Stimulated activated CD8-positive, alpha-beta memory T cell treated with anti-CD3 and anti-CD28 coated beads, Interleukin-15, amount 100 ng/mL, for 1 hour (primary cell): ENCODE measurements around the gene CA10.

Experiments
- DNase-seq: peaks from one replicate; pipeline ENCODE4 v3.0.0-alpha.2; 2020; ENCODE audit warnings: low read depth

CA10 gene

DNA sequence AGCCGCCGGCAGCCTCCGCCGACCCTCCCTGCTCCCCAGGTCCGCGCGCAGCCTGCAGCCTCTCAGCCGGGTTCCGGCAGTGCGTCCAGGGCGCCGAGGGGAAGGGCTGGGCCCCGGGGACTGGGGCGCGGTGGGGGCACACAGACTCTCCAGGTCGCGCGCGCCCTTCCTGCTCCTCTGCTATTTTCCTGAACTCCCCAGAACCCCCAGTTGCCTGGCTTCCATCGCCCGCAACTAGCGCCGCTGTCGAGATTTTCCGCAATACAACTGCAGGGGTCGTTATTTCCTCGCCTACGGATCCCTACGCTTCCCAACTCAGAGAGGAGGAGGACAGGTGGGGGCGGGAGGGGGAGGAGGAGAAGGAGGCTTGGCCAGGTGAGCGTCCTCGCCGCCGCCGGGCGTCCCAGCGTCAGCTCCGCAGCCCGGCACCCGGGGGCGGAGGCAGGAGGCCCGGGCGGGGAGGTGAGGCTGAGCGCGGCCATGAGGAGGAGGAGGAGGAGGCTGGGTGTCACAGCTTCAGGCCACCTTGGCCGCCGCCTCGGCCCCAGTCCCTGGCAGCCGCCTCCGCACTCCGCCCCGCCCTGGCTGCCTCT is at the start of gene CA10:
Gene CA10 (minus strand): TSS at position 265 of the 593 bp plus-strand sequence.
- DNase-seq: no peak

DNA sequence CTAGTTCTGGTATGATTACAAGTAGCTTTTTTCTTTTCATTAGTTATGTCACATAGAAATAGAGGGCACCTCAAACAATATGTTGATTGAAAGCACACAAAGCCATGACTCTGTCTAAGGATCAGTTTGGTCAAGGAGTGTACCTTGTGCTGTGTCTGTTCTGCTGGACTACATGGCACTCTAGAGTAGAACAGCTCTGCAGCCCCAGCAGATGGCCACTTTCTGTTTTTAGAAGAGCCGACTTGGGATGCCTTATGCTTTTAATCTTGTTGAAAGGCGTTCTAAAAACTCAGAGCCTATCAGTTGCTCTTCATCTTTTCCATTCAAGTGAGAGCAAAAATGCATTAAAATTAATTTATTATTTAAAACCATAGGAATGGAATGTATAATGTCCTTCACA is 49.3 kb upstream of the CA10 start:
- DNase-seq: no peak

DNA sequence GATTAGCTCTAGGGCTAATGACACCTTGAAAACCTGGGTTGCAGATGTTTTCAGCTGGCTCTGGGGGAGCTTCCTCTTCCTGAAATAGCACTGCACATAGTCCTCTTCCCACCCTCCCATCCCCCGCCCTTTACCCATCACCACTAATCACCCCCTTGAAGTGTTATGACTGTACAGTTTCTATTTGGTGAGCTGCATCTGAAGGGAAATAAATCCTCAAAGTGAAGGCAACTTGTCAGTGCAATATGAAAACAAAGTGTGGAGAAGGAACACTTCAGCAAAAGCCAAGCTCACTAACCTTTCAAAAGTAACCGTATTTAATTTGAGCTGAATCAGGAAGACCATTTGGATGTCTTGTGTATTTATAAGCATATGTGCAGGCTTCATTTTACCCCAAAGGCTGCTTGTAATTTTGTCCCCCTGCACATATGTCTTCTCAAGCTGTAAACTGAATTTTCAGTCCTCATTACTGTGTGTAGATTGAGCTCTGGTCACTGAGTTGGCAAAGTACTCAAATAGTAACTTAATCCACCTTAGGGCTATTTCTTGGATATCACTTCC is 44.1 kb upstream of the CA10 start:
- DNase-seq: no peak

GRCh38 chr17:52201767-52202519 is 43.4 kb upstream of the CA10 start:
- no peak for DNase-seq

- no peak for DNase-seq
These were observed 33.0 kb upstream of the CA10 start for GRCh38 chr17:52191491-52191890.

DNA sequence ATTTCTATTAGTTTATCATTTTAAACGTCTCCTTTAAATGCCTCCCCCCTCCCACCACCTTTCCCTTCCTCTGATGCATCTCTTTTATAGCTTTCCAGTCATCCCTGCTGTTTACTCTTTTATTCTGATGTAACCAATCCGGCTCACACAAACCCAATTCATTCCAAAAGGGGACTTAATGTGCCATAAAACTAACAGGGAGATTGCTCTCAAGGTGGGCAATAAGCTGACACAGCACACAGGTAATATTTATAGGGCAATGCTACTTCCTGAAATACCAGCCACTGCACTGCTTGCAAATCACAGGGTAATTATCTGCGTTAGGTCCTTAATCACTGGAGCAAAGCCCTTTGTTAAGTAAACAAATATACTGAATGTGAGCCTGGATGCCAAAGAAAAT is 23.3 kb upstream of the CA10 start:
- DNase-seq: no peak

DNA sequence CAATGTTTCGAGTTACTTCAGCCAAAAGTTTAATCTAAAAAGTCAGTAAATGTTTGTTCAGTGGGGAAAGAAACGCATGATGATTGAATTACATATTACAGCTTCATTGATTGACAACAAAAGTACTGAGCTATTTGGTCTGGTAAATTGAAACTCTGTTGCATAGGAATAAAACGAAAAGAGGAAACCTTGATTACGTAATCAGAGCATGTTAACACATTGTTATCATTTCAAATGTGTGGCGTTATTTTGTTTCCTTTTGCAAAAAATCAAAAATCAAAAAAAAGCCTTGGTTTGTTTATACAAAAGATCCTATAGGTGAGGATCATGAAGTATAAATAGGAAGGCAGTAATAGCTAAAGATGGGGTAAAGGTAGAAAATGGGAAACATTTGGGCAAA is 19.5 kb upstream of the CA10 start:
- DNase-seq: no peak

DNA sequence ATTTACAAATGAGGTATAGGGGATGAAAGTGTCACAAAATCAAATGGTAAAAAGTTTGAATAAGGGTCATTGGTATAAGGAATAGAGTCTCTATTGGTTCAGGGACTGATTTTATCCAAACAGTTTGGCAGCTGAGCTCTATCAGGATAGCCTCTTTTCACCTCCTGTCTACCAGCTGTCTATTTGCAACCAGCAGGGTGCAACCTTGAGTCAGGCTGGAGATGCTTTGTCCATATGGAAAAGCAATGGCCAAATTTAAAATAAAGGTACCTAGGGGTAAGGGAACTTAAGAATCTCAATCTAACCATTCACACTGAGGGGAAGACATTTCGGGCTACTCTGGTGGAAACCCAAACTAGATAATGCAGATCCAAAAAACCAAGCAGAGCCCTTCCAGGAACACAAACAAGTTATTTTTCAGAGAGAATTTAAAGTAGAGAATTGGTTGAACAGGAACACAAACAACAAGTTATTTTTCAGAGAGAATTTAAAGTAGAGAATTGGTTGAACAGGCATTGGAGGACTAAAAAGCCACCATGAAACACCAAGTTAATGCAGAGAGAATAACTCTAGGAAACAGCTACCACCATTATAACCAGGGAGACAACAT is 12.6 kb upstream of the CA10 start:
- DNase-seq: no peak

DNA sequence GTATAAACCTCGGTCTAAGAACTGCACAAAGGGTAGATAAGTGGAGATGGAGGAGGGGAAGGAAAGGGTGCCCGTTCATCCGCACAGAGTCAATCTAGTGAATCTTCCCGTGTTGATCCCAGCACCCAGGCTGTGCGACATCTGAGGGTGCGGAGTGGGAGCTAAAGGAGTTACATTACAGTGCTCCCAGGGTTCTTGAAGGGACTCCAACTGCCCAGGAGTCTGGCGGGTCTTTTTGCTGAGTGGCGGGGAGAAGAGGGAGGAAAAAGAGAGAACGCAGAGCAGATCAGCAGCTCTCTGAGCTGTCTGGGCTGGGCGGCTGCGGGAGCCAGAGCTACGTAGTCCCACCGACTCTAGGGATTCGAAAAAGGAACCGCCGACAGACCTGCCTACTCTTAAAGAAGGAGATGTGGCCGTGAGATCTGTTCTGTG is 1.6 kb upstream of the CA10 start:
- DNase-seq: no peak

GRCh38 chr17:52159246-52160135 is 977 bp upstream of the CA10 start:
- DNase-seq: no peak

GRCh38 chr17:52157603-52158449 is 688 bp downstream of the CA10 start:
- no peak for DNase-seq

DNA sequence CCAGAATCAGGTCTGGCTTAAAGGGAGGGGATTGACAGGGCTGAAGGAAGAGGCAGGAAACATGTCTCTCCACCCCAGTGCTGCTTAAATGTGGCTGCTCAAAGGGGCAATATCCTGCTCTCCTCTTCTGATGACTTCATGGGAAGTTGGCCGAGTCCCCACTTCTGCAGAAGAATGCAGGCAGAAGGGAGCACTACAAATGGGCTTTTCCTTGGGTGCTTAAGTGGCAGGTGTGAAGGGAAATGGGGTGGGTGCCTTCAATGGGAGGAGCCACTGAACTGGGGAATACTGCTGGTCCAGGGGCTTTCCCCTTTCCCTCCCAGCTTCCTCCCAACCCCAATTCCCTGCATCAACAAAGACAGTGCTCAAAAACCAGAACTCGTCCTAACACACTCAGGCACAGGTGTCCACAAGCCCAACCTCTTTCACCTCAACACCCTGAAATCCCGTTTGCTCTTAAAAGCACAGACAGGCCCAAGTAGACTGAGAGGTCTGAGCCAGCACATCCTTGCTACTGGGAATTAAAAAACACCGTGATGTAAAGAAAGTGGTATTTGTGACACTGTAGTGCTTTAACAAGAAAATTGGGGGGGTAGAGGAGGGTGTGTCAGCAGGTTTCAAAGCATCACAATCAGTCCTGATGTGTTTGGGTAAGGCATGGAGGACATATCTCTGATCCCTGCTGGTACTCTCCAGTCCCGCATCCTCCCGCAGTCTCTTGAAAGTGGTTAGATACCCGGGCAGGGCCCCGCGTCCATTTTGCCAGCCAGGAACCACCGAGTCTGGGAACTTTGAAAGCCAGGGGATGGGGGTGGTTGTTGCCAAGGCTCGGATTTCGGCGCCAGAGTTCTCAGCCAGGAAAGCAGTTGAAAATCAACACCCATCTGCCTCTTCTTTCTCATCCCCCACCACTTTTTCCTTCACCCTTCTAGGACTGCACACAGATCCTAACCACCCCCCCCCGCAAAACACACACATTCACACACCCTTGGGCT is 1.6 kb downstream of the CA10 start:
- no peak for DNase-seq

GRCh38 chr17:52155301-52155700 is 3.2 kb downstream of the CA10 start:
- no peak for DNase-seq

GRCh38 chr17:52154466-52154865 is 4.0 kb downstream of the CA10 start:
- DNase-seq: no peak

DNA sequence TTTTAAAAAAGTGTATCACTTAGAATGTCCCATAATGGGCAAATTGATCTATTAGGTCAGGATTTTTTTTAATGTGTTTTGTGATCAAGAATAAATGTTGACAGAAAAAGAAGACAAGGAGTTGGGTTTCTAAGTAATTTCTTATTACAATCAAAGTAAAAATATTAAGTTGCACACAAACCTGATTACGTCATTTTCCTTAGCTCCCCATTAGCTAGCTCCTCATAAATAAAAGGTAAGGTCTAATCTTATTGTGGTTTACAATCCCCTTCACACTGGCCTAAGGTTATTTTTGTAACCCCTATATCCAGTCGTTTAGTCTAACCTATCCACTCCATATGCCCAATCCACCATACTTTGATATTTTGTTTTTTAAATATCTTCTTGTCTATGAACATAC is 7.6 kb downstream of the CA10 start:
- no peak for DNase-seq

DNA sequence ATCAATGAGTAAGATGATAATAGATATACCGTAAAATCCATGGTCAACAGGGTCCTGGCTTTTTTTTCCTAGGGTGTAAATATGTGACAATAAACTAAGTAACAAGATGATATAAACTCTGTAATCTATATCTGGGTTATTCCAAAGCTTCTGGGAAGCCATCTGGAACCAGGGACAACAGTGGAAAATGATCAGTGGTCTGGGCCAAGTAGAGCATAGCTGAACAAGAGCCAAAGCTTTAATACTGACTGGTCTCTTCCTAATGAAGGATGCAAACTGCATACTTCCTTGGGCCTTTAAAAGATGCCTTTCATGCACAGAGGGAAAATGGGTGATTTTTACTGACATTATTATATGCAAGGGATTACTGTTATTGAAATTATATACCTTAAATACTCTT is 8.9 kb downstream of the CA10 start:
- no peak for DNase-seq

DNA sequence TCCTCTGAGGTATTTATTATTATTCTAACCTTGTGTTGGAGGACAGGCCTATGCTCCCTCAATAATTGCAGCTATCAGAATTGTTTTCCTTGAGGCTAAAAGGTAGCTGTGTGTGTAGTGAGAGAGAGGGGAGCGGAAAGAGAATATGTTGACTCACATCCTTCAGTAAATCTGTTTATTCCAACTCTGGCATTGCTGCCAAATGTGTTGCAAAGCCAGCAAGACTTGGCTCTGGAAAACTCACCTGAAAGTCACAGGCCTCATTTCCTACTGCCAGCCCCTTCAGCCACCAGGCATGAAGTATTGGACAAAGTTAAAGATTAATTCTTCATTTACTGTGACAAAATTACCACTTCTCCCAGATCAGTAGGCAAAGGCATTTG is 9.6 kb downstream of the CA10 start:
- no peak for DNase-seq

- DNase-seq: no peak
These were observed 10.1 kb downstream of the CA10 start for GRCh38 chr17:52148288-52148968.

DNA sequence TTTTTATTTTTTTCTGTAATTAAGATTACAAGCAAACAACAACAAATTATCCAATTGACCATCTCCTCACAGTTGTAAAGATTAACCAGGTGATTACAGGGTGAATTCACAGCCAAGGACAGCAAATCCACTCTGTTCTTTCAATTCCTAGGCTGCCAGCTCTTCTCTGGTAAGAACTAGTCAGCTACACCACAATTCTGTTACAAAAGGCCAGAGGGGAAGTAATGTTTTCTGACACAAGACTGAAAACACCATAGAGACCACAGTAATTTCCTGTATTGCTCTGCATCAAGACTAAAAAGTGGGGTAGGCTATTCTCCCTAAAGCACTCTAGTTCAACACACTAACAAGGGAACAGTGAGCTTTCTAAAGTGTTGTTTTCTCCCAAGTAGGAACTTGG is 10.6 kb downstream of the CA10 start:
- DNase-seq: no peak
